ENCODE data around the gene SIGLEC1. TPM values are rescaled to one million over a fixed set of nuclear protein-coding genes. Genes with fewer than 3 reads are reported as not detected.

SIGLEC1 gene
- total RNA-seq = 0.90 TPM
- polyA plus RNA-seq = 21.9 TPM
- long read RNA-seq, donor 1 = 0 reads
- long read RNA-seq, donor 2, partial matches to known transcripts = 199 of 204 reads
- long read RNA-seq, donor 2, other reads (novel, unspliced or antisense) = 5 of 204 reads
- long read RNA-seq, donor 3 = 0 reads
- long read RNA-seq, donor 4 = 0 reads
- long read RNA-seq, donor 5 = 0 reads
- long read RNA-seq, donor 6 = 0 reads
- long read RNA-seq, donor 7 = 0 reads
- long read RNA-seq, donor 8 = 0 reads
- long read RNA-seq, donor 9 = 0 reads
- long read RNA-seq, donor 10 = 0 reads

- peak in 2 of 9 donors; percentile 8 to 29 for DNase-seq (ENCODE audit: low read depth in 6 of 9, low spot score in 9 of 9)
- Histone ChIP-seq H3K27me3 (ENCODE audit: control insufficient read depth in 2 of 2, insufficient read depth in 1 of 2, low read length in 1 of 2) (peaks cover 0 to 8% of the 10 kb centered on the region in 2 donors), H3K4me3 (ENCODE audit: low read length in 2 of 2) (no peak within 1 kb of the TSS), H3K4me1 (ENCODE audit: control insufficient read depth in 2 of 2, insufficient read depth in 2 of 2, low read length in 2 of 2) (peaks cover 0 to 4% of the 10 kb centered on the region in 2 donors), H3K9me3 (ENCODE audit: control insufficient read depth in 2 of 2, insufficient read depth in 1 of 2, low read length in 1 of 2) (no peaks in the 10 kb centered on the region), H3K27ac (ENCODE audit: low read depth in 1 of 2, low read length in 1 of 2) (no peak within 1 kb of the TSS), H3K36me3 (ENCODE audit: control insufficient read depth in 2 of 2, insufficient read depth in 2 of 2, low read length in 1 of 2) (no peaks in the 10 kb centered on the region)
- WGBS = 60% methylated on average over 15 of the region's 15 CpGs
Measured at GRCh38 chr20:3712279-3712873, at the start of gene SIGLEC1. Gene SIGLEC1 (minus strand): TSS chr20:3712600. CDS start chr20:3707128, 5,472 bp downstream.

GRCh38 chr20:3760655-3761348, 48.4 kb upstream of the SIGLEC1 start:
- H3K4me3 ChIP-seq (ENCODE audit: low read length in 2 of 2) = no peak overlapping the region
- 87% methylated on average over 10 of the region's 10 CpGs for WGBS
- no peaks in the 10 kb centered on the region for H3K27me3 ChIP-seq (ENCODE audit: control insufficient read depth in 2 of 2, insufficient read depth in 1 of 2, low read length in 1 of 2)
- H3K9me3 ChIP-seq (ENCODE audit: control insufficient read depth in 2 of 2, insufficient read depth in 1 of 2, low read length in 1 of 2) = no peaks in the 10 kb centered on the region
- DNase-seq (ENCODE audit: low read depth in 6 of 9, low spot score in 9 of 9) = no peak
- H3K27ac ChIP-seq (ENCODE audit: low read depth in 1 of 2, low read length in 1 of 2) = no peak overlapping the region
- H3K36me3 ChIP-seq (ENCODE audit: control insufficient read depth in 2 of 2, insufficient read depth in 2 of 2, low read length in 1 of 2) = no peaks in the 10 kb centered on the region
- H3K4me1 ChIP-seq (ENCODE audit: control insufficient read depth in 2 of 2, insufficient read depth in 2 of 2, low read length in 2 of 2) = no peaks in the 10 kb centered on the region

GRCh38 chr20:3759884-3760283, 47.5 kb upstream of the SIGLEC1 start:
- no peak for DNase-seq (ENCODE audit: low read depth in 6 of 9, low spot score in 9 of 9)

GRCh38 chr20:3759316-3759823, 47.0 kb upstream of the SIGLEC1 start:
- Histone ChIP-seq H3K36me3 (ENCODE audit: control insufficient read depth in 2 of 2, insufficient read depth in 2 of 2, low read length in 1 of 2) (no peaks in the 10 kb centered on the region), H3K27ac (ENCODE audit: low read depth in 1 of 2, low read length in 1 of 2) (no peak overlapping the region), H3K27me3 (ENCODE audit: control insufficient read depth in 2 of 2, insufficient read depth in 1 of 2, low read length in 1 of 2) (no peaks in the 10 kb centered on the region)

More at GRCh38 chr20:3759884-3760283, 47.5 kb upstream of the SIGLEC1 start:
- H3K36me3 ChIP-seq (ENCODE audit: control insufficient read depth in 2 of 2, insufficient read depth in 2 of 2, low read length in 1 of 2) = no peaks in the 10 kb centered on the region
- H3K27ac ChIP-seq (ENCODE audit: low read depth in 1 of 2, low read length in 1 of 2) = no peak overlapping the region
- H3K9me3 ChIP-seq (ENCODE audit: control insufficient read depth in 2 of 2, insufficient read depth in 1 of 2, low read length in 1 of 2) = no peaks in the 10 kb centered on the region
- no peaks in the 10 kb centered on the region for H3K27me3 ChIP-seq (ENCODE audit: control insufficient read depth in 2 of 2, insufficient read depth in 1 of 2, low read length in 1 of 2)
- 96% methylated on average over 11 of the region's 11 CpGs for WGBS
- no peaks in the 10 kb centered on the region for H3K4me1 ChIP-seq (ENCODE audit: control insufficient read depth in 2 of 2, insufficient read depth in 2 of 2, low read length in 2 of 2)
- H3K4me3 ChIP-seq (ENCODE audit: low read length in 2 of 2) = no peak overlapping the region

GRCh38 chr20:3758566-3758965, 46.2 kb upstream of the SIGLEC1 start:
- no peak for DNase-seq (ENCODE audit: low read depth in 6 of 9, low spot score in 9 of 9)
- H3K4me3 ChIP-seq (ENCODE audit: low read length in 2 of 2) = no peak overlapping the region
- no peaks in the 10 kb centered on the region for H3K36me3 ChIP-seq (ENCODE audit: control insufficient read depth in 2 of 2, insufficient read depth in 2 of 2, low read length in 1 of 2)
- H3K27me3 ChIP-seq (ENCODE audit: control insufficient read depth in 2 of 2, insufficient read depth in 1 of 2, low read length in 1 of 2) = no peaks in the 10 kb centered on the region
- 96% methylated on average over 11 of the region's 11 CpGs for WGBS
- no peaks in the 10 kb centered on the region for H3K4me1 ChIP-seq (ENCODE audit: control insufficient read depth in 2 of 2, insufficient read depth in 2 of 2, low read length in 2 of 2)
- no peak overlapping the region for H3K27ac ChIP-seq (ENCODE audit: low read depth in 1 of 2, low read length in 1 of 2)
- H3K9me3 ChIP-seq (ENCODE audit: control insufficient read depth in 2 of 2, insufficient read depth in 1 of 2, low read length in 1 of 2) = no peaks in the 10 kb centered on the region

More at GRCh38 chr20:3759316-3759823, 47.0 kb upstream of the SIGLEC1 start:
- WGBS = 93% methylated on average over 11 of the region's 11 CpGs
- Histone ChIP-seq H3K9me3 (ENCODE audit: control insufficient read depth in 2 of 2, insufficient read depth in 1 of 2, low read length in 1 of 2) (no peaks in the 10 kb centered on the region), H3K4me3 (ENCODE audit: low read length in 2 of 2) (no peak overlapping the region), H3K4me1 (ENCODE audit: control insufficient read depth in 2 of 2, insufficient read depth in 2 of 2, low read length in 2 of 2) (no peaks in the 10 kb centered on the region)
- no peak for DNase-seq (ENCODE audit: low read depth in 6 of 9, low spot score in 9 of 9)

- WGBS = 95% methylated on average over 2 of the region's 2 CpGs
- Histone ChIP-seq H3K27me3 (ENCODE audit: control insufficient read depth in 2 of 2, insufficient read depth in 1 of 2, low read length in 1 of 2) (peaks cover 0 to 7% of the 10 kb centered on the region in 2 donors), H3K4me3 (ENCODE audit: low read length in 2 of 2) (no peak overlapping the region), H3K9me3 (ENCODE audit: control insufficient read depth in 2 of 2, insufficient read depth in 1 of 2, low read length in 1 of 2) (no peaks in the 10 kb centered on the region), H3K4me1 (ENCODE audit: control insufficient read depth in 2 of 2, insufficient read depth in 2 of 2, low read length in 2 of 2) (no peaks in the 10 kb centered on the region), H3K27ac (ENCODE audit: low read depth in 1 of 2, low read length in 1 of 2) (no peak overlapping the region), H3K36me3 (ENCODE audit: control insufficient read depth in 2 of 2, insufficient read depth in 2 of 2, low read length in 1 of 2) (no peaks in the 10 kb centered on the region)
- no peak for DNase-seq (ENCODE audit: low read depth in 6 of 9, low spot score in 9 of 9)
Measured at GRCh38 chr20:3757268-3757667, 44.9 kb upstream of the SIGLEC1 start.

GRCh38 chr20:3755814-3756480, 43.5 kb upstream of the SIGLEC1 start:
- no peaks in the 10 kb centered on the region for H3K36me3 ChIP-seq (ENCODE audit: control insufficient read depth in 2 of 2, insufficient read depth in 2 of 2, low read length in 1 of 2)
- H3K4me1 ChIP-seq (ENCODE audit: control insufficient read depth in 2 of 2, insufficient read depth in 2 of 2, low read length in 2 of 2) = peaks cover 0 to 3% of the 10 kb centered on the region in 2 donors

GRCh38 chr20:3755269-3755668, 42.9 kb upstream of the SIGLEC1 start:
- no peak overlapping the region for H3K4me3 ChIP-seq (ENCODE audit: low read length in 2 of 2)
- peaks cover 7 to 27% of the 10 kb centered on the region in 2 donors for H3K27me3 ChIP-seq (ENCODE audit: control insufficient read depth in 2 of 2, insufficient read depth in 1 of 2, low read length in 1 of 2)
- H3K9me3 ChIP-seq (ENCODE audit: control insufficient read depth in 2 of 2, insufficient read depth in 1 of 2, low read length in 1 of 2) = no peaks in the 10 kb centered on the region
- DNase-seq (ENCODE audit: low read depth in 6 of 9, low spot score in 9 of 9) = no peak
- no peaks in the 10 kb centered on the region for H3K36me3 ChIP-seq (ENCODE audit: control insufficient read depth in 2 of 2, insufficient read depth in 2 of 2, low read length in 1 of 2)
- WGBS = 96% methylated on average over 7 of the region's 7 CpGs
- no peak overlapping the region for H3K27ac ChIP-seq (ENCODE audit: low read depth in 1 of 2, low read length in 1 of 2)
- H3K4me1 ChIP-seq (ENCODE audit: control insufficient read depth in 2 of 2, insufficient read depth in 2 of 2, low read length in 2 of 2) = peaks cover 0 to 3% of the 10 kb centered on the region in 2 donors

More at GRCh38 chr20:3755814-3756480, 43.5 kb upstream of the SIGLEC1 start:
- DNase-seq (ENCODE audit: low read depth in 6 of 9, low spot score in 9 of 9) = no peak
- Histone ChIP-seq H3K27me3 (ENCODE audit: control insufficient read depth in 2 of 2, insufficient read depth in 1 of 2, low read length in 1 of 2) (peaks cover 7 to 20% of the 10 kb centered on the region in 2 donors), H3K4me3 (ENCODE audit: low read length in 2 of 2) (no peak overlapping the region), H3K27ac (ENCODE audit: low read depth in 1 of 2, low read length in 1 of 2) (no peak overlapping the region), H3K9me3 (ENCODE audit: control insufficient read depth in 2 of 2, insufficient read depth in 1 of 2, low read length in 1 of 2) (no peaks in the 10 kb centered on the region)
- whole genome bisulfite sequencing = 75% methylated on average over 5 of the region's 5 CpGs

Data from thymus (tissue), 14 donors.